ENCODE measurements around the gene AOX1. TPM values are rescaled to one million over a fixed set of nuclear protein-coding genes. Genes with fewer than 3 reads are reported as not detected.

Gene AOX1
- total and polyA plus RNA-seq, 2 of the 8 experiments (the other 6 are each of a cell fraction or from before 2014, with no cell fraction given) = 5.6 to 8.3 TPM

- TF ChIP-seq CHD7 (IDR thresholded peaks at IDR 0.05; ENCODE audit: insufficient replicate concordance, low read length) (no peak), E2F6 (IDR thresholded peaks at IDR 0.05) (no peak), EP300 (IDR thresholded peaks at IDR 0.05; ENCODE audit: borderline replicate concordance in 1 of 2, low read depth in 2 of 2, low read length in 2 of 2) (no peak), SIRT6 (IDR thresholded peaks at IDR 0.05; ENCODE audit: low read length) (no peak)
These were observed 83.5 kb downstream of the AOX1 start (continued) for GRCh38 chr2:200669308-200669707.
